ENCODE data around the gene USB1. TPM values are rescaled to one million over a fixed set of nuclear protein-coding genes. Genes with fewer than 3 reads are reported as not detected.
A peak's percentile ranks its signal among the peaks of the same experiment; 100 is the strongest.

The USB1 gene
- total RNA-seq, 1 donor from 2014 or later, result 100.0 TPM

DNA sequence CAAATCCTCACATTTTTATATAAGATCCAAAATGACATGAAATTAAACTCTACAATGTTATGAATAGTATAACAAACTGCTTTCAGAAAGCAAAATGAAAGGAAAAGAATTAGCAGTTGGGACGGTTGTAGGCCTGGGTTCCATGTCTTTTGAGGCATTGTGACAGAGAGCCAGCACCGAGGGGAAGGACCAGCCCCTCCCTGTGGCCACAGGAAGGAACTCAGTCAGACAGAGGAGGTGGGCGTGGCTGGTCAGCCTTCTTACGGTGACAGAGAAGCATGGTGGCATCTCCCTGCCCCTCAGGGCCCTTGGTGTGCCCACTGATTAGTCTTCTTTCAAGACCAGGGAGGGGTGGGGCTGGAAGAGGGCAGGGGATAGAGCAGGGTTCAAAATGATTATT is 6.4 kb upstream of the USB1 start:
- DNase-seq (ENCODE audit: low read depth) (no peak), FAIRE-seq (no peak)
- H3K4me1 Mint-ChIP-seq (ENCODE audit: low read depth, unreplicated experiment), result peaks cover 18% of the 10 kb centered on the region
- no peak overlapping the region for H3K27ac ChIP-seq (ENCODE audit: low read depth, low read length)
- peaks cover 5% of the 10 kb centered on the region for H3K27me3 Mint-ChIP-seq (ENCODE audit: low read depth, unreplicated experiment)
- peaks cover 16% of the 10 kb centered on the region for H3K36me3 Mint-ChIP-seq (ENCODE audit: low read depth, unreplicated experiment)
- H4K20me1 ChIP-seq (ENCODE audit: insufficient read depth, low read length), result peaks cover 30% of the 10 kb centered on the region
- no peak overlapping the region for H3K4me2 ChIP-seq (ENCODE audit: low read length)
- no peak overlapping the region for H3K9ac ChIP-seq (ENCODE audit: low read length)
- no peak overlapping the region for H3K4me3 ChIP-seq (ENCODE audit: insufficient read depth, low read depth, low read length)
- no peak overlapping the region for H2AFZ ChIP-seq (ENCODE audit: low read depth, low read length)
- H3K79me2 ChIP-seq (ENCODE audit: insufficient read depth, low read length), result peaks cover 17% of the 10 kb centered on the region
- no peak overlapping the region for H3K4me3 Mint-ChIP-seq (ENCODE audit: unreplicated experiment)
- H3K4me1 ChIP-seq (ENCODE audit: insufficient read depth, low read length), result peaks cover 15% of the 10 kb centered on the region
- H3K27ac Mint-ChIP-seq (ENCODE audit: unreplicated experiment), result no peak overlapping the region
- H3K9me3 ChIP-seq (ENCODE audit: insufficient read depth, low read depth, low read length), result no peaks in the 10 kb centered on the region
- H3K27me3 ChIP-seq (ENCODE audit: insufficient read depth, low read length), result no peaks in the 10 kb centered on the region
- peaks cover 2% of the 10 kb centered on the region for H3K36me3 ChIP-seq (ENCODE audit: insufficient read depth, low read length)
- TF ChIP-seq, protein P1, sequence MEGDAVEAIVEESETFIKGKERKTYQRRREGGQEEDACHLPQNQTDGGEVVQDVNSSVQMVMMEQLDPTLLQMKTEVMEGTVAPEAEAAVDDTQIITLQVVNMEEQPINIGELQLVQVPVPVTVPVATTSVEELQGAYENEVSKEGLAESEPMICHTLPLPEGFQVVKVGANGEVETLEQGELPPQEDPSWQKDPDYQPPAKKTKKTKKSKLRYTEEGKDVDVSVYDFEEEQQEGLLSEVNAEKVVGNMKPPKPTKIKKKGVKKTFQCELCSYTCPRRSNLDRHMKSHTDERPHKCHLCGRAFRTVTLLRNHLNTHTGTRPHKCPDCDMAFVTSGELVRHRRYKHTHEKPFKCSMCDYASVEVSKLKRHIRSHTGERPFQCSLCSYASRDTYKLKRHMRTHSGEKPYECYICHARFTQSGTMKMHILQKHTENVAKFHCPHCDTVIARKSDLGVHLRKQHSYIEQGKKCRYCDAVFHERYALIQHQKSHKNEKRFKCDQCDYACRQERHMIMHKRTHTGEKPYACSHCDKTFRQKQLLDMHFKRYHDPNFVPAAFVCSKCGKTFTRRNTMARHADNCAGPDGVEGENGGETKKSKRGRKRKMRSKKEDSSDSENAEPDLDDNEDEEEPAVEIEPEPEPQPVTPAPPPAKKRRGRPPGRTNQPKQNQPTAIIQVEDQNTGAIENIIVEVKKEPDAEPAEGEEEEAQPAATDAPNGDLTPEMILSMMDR (IDR thresholded peaks at IDR 0.05; ENCODE audit: insufficient read depth, low read depth, low read length), result peak; percentile 26
- no peak for TF ChIP-seq EZH2 (IDR thresholded peaks at IDR 0.05; ENCODE audit: insufficient read depth, low read length)
- H3K9me3 Mint-ChIP-seq (ENCODE audit: unreplicated experiment), result no peaks in the 10 kb centered on the region

DNA sequence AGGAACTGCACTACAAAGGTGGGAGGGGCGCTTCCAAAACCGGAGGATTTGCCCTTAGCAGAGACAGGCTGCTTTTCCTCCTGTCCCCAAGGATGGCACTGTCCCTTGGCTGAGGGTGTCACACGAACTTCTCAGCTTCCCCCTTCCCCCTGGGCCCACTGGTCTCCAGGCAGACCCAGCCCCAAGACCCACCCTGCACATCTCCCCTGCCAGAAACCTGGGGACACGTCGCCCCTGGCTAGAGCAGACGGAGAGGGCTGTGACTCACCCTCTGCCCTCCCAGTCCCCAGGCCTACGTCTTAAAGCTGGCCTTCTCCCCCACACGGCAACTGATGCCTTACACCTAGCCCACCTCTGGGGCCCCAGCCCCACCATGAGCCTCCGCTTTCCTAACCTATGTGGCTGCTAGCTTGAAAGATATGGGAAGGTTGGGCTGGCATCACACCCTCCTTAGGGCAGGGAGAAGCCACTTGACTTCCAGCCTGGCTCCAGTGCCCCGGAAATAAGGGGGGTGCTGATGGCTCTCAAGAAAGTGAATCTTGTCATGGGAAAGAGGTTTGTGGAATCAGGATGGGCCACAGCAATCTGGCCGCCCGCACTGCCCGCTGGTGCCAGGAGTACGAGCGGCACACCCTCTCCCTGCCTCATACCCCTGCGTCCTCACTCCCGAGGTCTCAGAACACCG is 5.3 kb upstream of the USB1 start:
- Histone ChIP-seq H3K36me3 (ENCODE audit: insufficient read depth, low read length) (peaks cover 2% of the 10 kb centered on the region), H4K20me1 (ENCODE audit: insufficient read depth, low read length) (peaks cover 31% of the 10 kb centered on the region), H3K4me1 (ENCODE audit: insufficient read depth, low read length) (peaks cover 20% of the 10 kb centered on the region), H3K27ac (ENCODE audit: low read depth, low read length) (no peak overlapping the region), H3K9me3 (ENCODE audit: insufficient read depth, low read depth, low read length) (no peaks in the 10 kb centered on the region), H3K4me2 (ENCODE audit: low read length) (no peak overlapping the region), H3K27me3 (ENCODE audit: insufficient read depth, low read length) (no peaks in the 10 kb centered on the region), H2AFZ (ENCODE audit: low read depth, low read length) (no peak overlapping the region), H3K79me2 (ENCODE audit: insufficient read depth, low read length) (peaks cover 18% of the 10 kb centered on the region), H3K9ac (ENCODE audit: low read length) (no peak overlapping the region), H3K4me3 (ENCODE audit: insufficient read depth, low read depth, low read length) (no peak overlapping the region)
- no peak for FAIRE-seq
- Mint-ChIP-seq H3K36me3 (ENCODE audit: low read depth, unreplicated experiment) (peaks cover 16% of the 10 kb centered on the region), H3K27ac (ENCODE audit: unreplicated experiment) (no peak overlapping the region), H3K27me3 (ENCODE audit: low read depth, unreplicated experiment) (no peaks in the 10 kb centered on the region), H3K4me1 (ENCODE audit: low read depth, unreplicated experiment) (peaks cover 18% of the 10 kb centered on the region), H3K4me3 (ENCODE audit: unreplicated experiment) (no peak overlapping the region), H3K9me3 (ENCODE audit: unreplicated experiment) (no peaks in the 10 kb centered on the region)
- no peak for DNase-seq (ENCODE audit: low read depth)
- no peak for TF ChIP-seq EZH2 (IDR thresholded peaks at IDR 0.05; ENCODE audit: insufficient read depth, low read length)
- TF ChIP-seq, protein P1 (IDR thresholded peaks at IDR 0.05; ENCODE audit: insufficient read depth, low read depth, low read length), result no peak

Measured in astrocyte (in vitro differentiated cells and primary cell).